PC-3 (cell line): ENCODE data around the gene DPYSL4. TPM values are rescaled to one million over a fixed set of nuclear protein-coding genes. Genes with fewer than 3 reads are reported as not detected.

Experiments
- ATAC-seq: fragments of 200-7000 bp; cut with Tn5 transposase; 2 replicates; pipeline ENCODE4 v1.9.1; 2020; ENCODE audit warnings: mild to moderate bottlenecking, moderate library complexity
- BruUV-seq: library from RNA; stranded (reverse); fragments of 400-500 nt; replicated peaks from 2 replicates; lab custom pipeline; 2021; lab: Mats Ljungman, UMichigan
- CTCF ChIA-PET: fragments of 300-600 bp; sonication (Branson Sonifier 250); formaldehyde crosslinking; loops from one replicate; lab custom pipeline; 2022; ENCODE audit warnings: antibody characterized with exemption; lab: Charles Lee
- POLR2A ChIA-PET: fragments of 300-600 bp; sonication (Branson Sonifier 250); formaldehyde crosslinking; loops from one replicate; lab custom pipeline; 2022; ENCODE audit warnings: antibody characterized with exemption; ENCODE audit not compliant: unreplicated experiment; lab: Charles Lee
- DNase-seq: peaks from one replicate; pipeline ENCODE4 v3.0.0-alpha.2; 2015
- H2AFZ ChIP-seq: fragments of 300-600 bp; sonication (generic); 2 replicates; pipeline ENCODE4 v1.6.0; 2016; ENCODE audit warnings: antibody characterized with exemption, low read length
- H3F3A ChIP-seq: fragments of 300-600 bp; sonication (generic); one replicate; pipeline ENCODE4 v1.6.0; 2017; ENCODE audit warnings: antibody characterized with exemption, low read length, control low read depth, mild to moderate bottlenecking; ENCODE audit not compliant: unreplicated experiment
- H3K27ac ChIP-seq: fragments of 300-600 bp; sonication (generic); 2 replicates; pipeline ENCODE4 v1.5.1; 2016; ENCODE audit warnings: mild to moderate bottlenecking, low read length
- H3K27me3 ChIP-seq: fragments of 300-600 bp; sonication (generic); 2 replicates; pipeline ENCODE4 v1.6.1; 2016; ENCODE audit warnings: low read length, mixed read lengths
- H3K36me3 ChIP-seq: fragments of 300-600 bp; sonication (generic); 2 replicates; pipeline ENCODE4 v1.6.1; 2016; ENCODE audit warnings: low read depth, mixed run types, low read length, mixed read lengths
- H3K4me1 ChIP-seq: fragments of 300-600 bp; sonication (generic); 2 replicates; pipeline ENCODE4 v1.5.1; 2016; ENCODE audit warnings: low read length; ENCODE audit not compliant: insufficient read depth
- H3K4me2 ChIP-seq: fragments of 300-600 bp; sonication (generic); 2 replicates; pipeline ENCODE4 v1.6.0; 2016; ENCODE audit warnings: low read length
- H3K4me3 ChIP-seq: fragments of 300-600 bp; sonication (generic); 2 replicates; pipeline ENCODE4 v1.5.1; 2016; ENCODE audit warnings: mild to moderate bottlenecking, low read length, mixed read lengths
- H3K79me2 ChIP-seq: fragments of 300-600 bp; sonication (generic); 2 replicates; pipeline ENCODE4 v1.6.1; 2017; ENCODE audit warnings: low read length, mixed read lengths
- H3K9ac ChIP-seq: fragments of 300-600 bp; sonication (generic); 2 replicates; pipeline ENCODE4 v1.6.0; 2016; ENCODE audit warnings: mild to moderate bottlenecking, low read length
- H3K9me2 ChIP-seq: fragments of 300-600 bp; sonication (generic); replicated peaks from 2 replicates; pipeline ENCODE4 v1.6.1; 2016; ENCODE audit warnings: mixed run types, low read length, mixed read lengths
- H3K9me3 ChIP-seq: fragments of 300-600 bp; sonication (generic); 2 replicates; pipeline ENCODE4 v1.6.1; 2016; ENCODE audit warnings: low read length, mixed read lengths
- H4K20me1 ChIP-seq: fragments of 300-600 bp; sonication (generic); 2 replicates; pipeline ENCODE4 v1.6.1; 2016; ENCODE audit warnings: low read length, mixed read lengths
- CTCF ChIP-seq: fragments of 300-600 bp; sonication (generic); conservative IDR thresholded peaks from 2 replicates; pipeline ENCODE4 v1.5.1; 2017; ENCODE audit warnings: antibody characterized with exemption, low read depth, mild to moderate bottlenecking, low read length
- EZH2 ChIP-seq: fragments of 300-600 bp; sonication (generic); IDR thresholded peaks from one replicate; pipeline ENCODE4 v1.6.1; 2017; ENCODE audit warnings: antibody characterized with exemption, mild to moderate bottlenecking, low read length; ENCODE audit not compliant: unreplicated experiment
- EZH2phosphoT487 ChIP-seq: fragments of 300-600 bp; sonication (generic); IDR thresholded peaks from 2 replicates; pipeline ENCODE4 v1.6.1; 2018; ENCODE audit warnings: mild to moderate bottlenecking, antibody characterized with exemption, low read length, borderline replicate concordance
- intact Hi-C: fragments of 100-400 bp; cut with micrococcal nuclease; formaldehyde crosslinking; loops from 2 replicates; pipeline ENCODE4 v1.9.0; 2023
- total RNA-seq: library from RNA; depleted of rRNA; stranded (reverse); fragments of >200 nt; gene quantifications from 2 replicates; pipeline ENCODE4 v1.2.3, GENCODE V29; 2014

Gene DPYSL4
- total RNA-seq, 1 experiment from 2014 or later = 10.2 TPM

GRCh38 chr10:132145521-132146185 lies 41.1 kb upstream of the DPYSL4 start:
- no peaks in the 10 kb centered on the region for H3K9me3 ChIP-seq
- H4K20me1 ChIP-seq = no peaks in the 10 kb centered on the region
- no peak overlapping the region for H2AFZ ChIP-seq
- H3K79me2 ChIP-seq = no peaks in the 10 kb centered on the region
- no peaks in the 10 kb centered on the region for H3K36me3 ChIP-seq
- no peaks in the 10 kb centered on the region for H3F3A ChIP-seq
- no peak overlapping the region for H3K4me2 ChIP-seq
- DNase-seq (no peak), ATAC-seq (no peak)
- POLR2A ChIA-PET = no interaction called here
- no peak for TF ChIP-seq CTCF
- TF ChIP-seq EZH2phosphoT487 = no peak
- TF ChIP-seq EZH2 = no peak
- no peak overlapping the region for H3K9ac ChIP-seq
- no TSS peak for BruUV-seq
- no peak overlapping the region for H3K4me3 ChIP-seq
- no peaks in the 10 kb centered on the region for H3K9me2 ChIP-seq
- intact Hi-C loops = no loop called here
- no peak overlapping the region for H3K27ac ChIP-seq
- H3K27me3 ChIP-seq = no peaks in the 10 kb centered on the region
- CTCF ChIA-PET = no interaction called here
- H3K4me1 ChIP-seq = no peaks in the 10 kb centered on the region

GRCh38 chr10:132146271-132146671 lies 40.5 kb upstream of the DPYSL4 start:
- ChIA-PET POLR2A (no interaction called here), CTCF (no interaction called here)
- Histone ChIP-seq H3K4me3 (no peak overlapping the region), H3K27me3 (no peaks in the 10 kb centered on the region), H3K79me2 (no peaks in the 10 kb centered on the region), H4K20me1 (no peaks in the 10 kb centered on the region), H3K9me3 (no peaks in the 10 kb centered on the region), H2AFZ (no peak overlapping the region), H3K4me2 (no peak overlapping the region), H3K4me1 (no peaks in the 10 kb centered on the region), H3K9me2 (no peaks in the 10 kb centered on the region), H3F3A (no peaks in the 10 kb centered on the region), H3K9ac (no peak overlapping the region), H3K27ac (no peak overlapping the region), H3K36me3 (no peaks in the 10 kb centered on the region)
- intact Hi-C loops = no loop called here
- BruUV-seq = no TSS peak
- TF ChIP-seq CTCF (no peak), EZH2phosphoT487 (no peak), EZH2 (no peak)
- no peak for ATAC-seq
- no peak for DNase-seq

GRCh38 chr10:132146941-132147915 lies 39.5 kb upstream of the DPYSL4 start:
- no TSS peak for BruUV-seq
- H3K4me1 ChIP-seq = no peaks in the 10 kb centered on the region
- H3K79me2 ChIP-seq = no peaks in the 10 kb centered on the region
- TF ChIP-seq CTCF (no peak), EZH2phosphoT487 (no peak), EZH2 (no peak)
- no peaks in the 10 kb centered on the region for H4K20me1 ChIP-seq
- H3K9me3 ChIP-seq = no peaks in the 10 kb centered on the region
- H3K4me2 ChIP-seq = no peak overlapping the region
- POLR2A ChIA-PET = no interaction called here
- intact Hi-C loops = no loop called here
- H3K36me3 ChIP-seq = no peaks in the 10 kb centered on the region
- ATAC-seq = no peak
- H3K27me3 ChIP-seq = no peaks in the 10 kb centered on the region
- no peak overlapping the region for H3K27ac ChIP-seq
- no peaks in the 10 kb centered on the region for H3F3A ChIP-seq
- no peaks in the 10 kb centered on the region for H3K9me2 ChIP-seq
- H3K9ac ChIP-seq = no peak overlapping the region
- DNase-seq = no peak
- H2AFZ ChIP-seq = no peak overlapping the region
- CTCF ChIA-PET = no interaction called here
- no peak overlapping the region for H3K4me3 ChIP-seq
